ENCODE measurements around the gene TUBAL3. TPM values are rescaled to one million over a fixed set of nuclear protein-coding genes. Genes with fewer than 3 reads are reported as not detected.

TUBAL3 gene
- polyA plus RNA-seq, 4 donors: 11.4 to 97.7 (median 56.9) TPM

- Histone ChIP-seq H3K4me1 (ENCODE audit: control insufficient read depth in 3 of 3, insufficient read depth in 2 of 3, low read depth in 1 of 3, low read length in 2 of 3) (peaks cover 0 to 4% (median 0%) of the 10 kb centered on the region in 3 donors), H3K4me3 (ENCODE audit: low read depth in 1 of 3, low read length in 3 of 3) (no peak overlapping the region), H3K9me3 (ENCODE audit: control insufficient read depth in 2 of 2, insufficient read depth in 1 of 2, low read depth in 1 of 2, low read length in 1 of 2) (no peaks in the 10 kb centered on the region), H3K27me3 (ENCODE audit: control insufficient read depth in 3 of 3, insufficient read depth in 3 of 3, low read length in 3 of 3) (peaks cover 0 to 2% (median 0%) of the 10 kb centered on the region in 3 donors), H3K36me3 (ENCODE audit: control insufficient read depth in 3 of 3, insufficient read depth in 2 of 3, low read depth in 1 of 3, low read length in 3 of 3) (peaks cover 0 to 14% (median 10%) of the 10 kb centered on the region in 3 donors), H3K27ac (ENCODE audit: low read depth in 1 of 3, low read length in 2 of 3) (no peak overlapping the region)
- 55 to 71% (median 68%) methylated on average over 6 of the region's 6 CpGs for WGBS, 3 donors
- FAIRE-seq (no peak), DNase-seq (no peak)
Observed at GRCh38 chr10:5399332-5399731, 5.3 kb downstream of the TUBAL3 start.

GRCh38 chr10:5396556-5397300 is 7.9 kb downstream of the TUBAL3 start:
- Histone ChIP-seq H3K4me1 (ENCODE audit: control insufficient read depth in 3 of 3, insufficient read depth in 2 of 3, low read depth in 1 of 3, low read length in 2 of 3) (no peaks in the 10 kb centered on the region), H3K27me3 (ENCODE audit: control insufficient read depth in 3 of 3, insufficient read depth in 3 of 3, low read length in 3 of 3) (peaks cover 0 to 2% (median 0%) of the 10 kb centered on the region in 3 donors), H3K36me3 (ENCODE audit: control insufficient read depth in 3 of 3, insufficient read depth in 2 of 3, low read depth in 1 of 3, low read length in 3 of 3) (peaks cover 0 to 27% (median 18%) of the 10 kb centered on the region in 3 donors), H3K4me3 (ENCODE audit: low read depth in 1 of 3, low read length in 3 of 3) (no peak overlapping the region), H3K27ac (ENCODE audit: low read depth in 1 of 3, low read length in 2 of 3) (no peak overlapping the region), H3K9me3 (ENCODE audit: control insufficient read depth in 2 of 2, insufficient read depth in 1 of 2, low read depth in 1 of 2, low read length in 1 of 2) (peaks cover 0 to 11% of the 10 kb centered on the region in 2 donors)
- no peak for DNase-seq
- 87 to 95% (median 90%) methylated on average over 12 of the region's 12 CpGs for whole genome bisulfite sequencing, 3 donors
- no peak for FAIRE-seq

GRCh38 chr10:5395168-5395567 is 9.5 kb downstream of the TUBAL3 start:
- 91 to 95% (median 94%) methylated on average over 18 of the region's 18 CpGs for WGBS, 3 donors
- H3K4me3 ChIP-seq (ENCODE audit: low read depth in 1 of 3, low read length in 3 of 3): no peak overlapping the region

GRCh38 chr10:5393529-5393928 is 11.1 kb downstream of the TUBAL3 start:
- FAIRE-seq: no peak
- H3K9me3 ChIP-seq (ENCODE audit: control insufficient read depth in 2 of 2, insufficient read depth in 1 of 2, low read depth in 1 of 2, low read length in 1 of 2): peaks cover 2 to 16% of the 10 kb centered on the region in 2 donors
- no peaks in the 10 kb centered on the region for H3K4me1 ChIP-seq (ENCODE audit: control insufficient read depth in 3 of 3, insufficient read depth in 2 of 3, low read depth in 1 of 3, low read length in 2 of 3)
- DNase-seq: no peak
- H3K27ac ChIP-seq (ENCODE audit: low read depth in 1 of 3, low read length in 2 of 3): no peak overlapping the region
- H3K36me3 ChIP-seq (ENCODE audit: control insufficient read depth in 3 of 3, insufficient read depth in 2 of 3, low read depth in 1 of 3, low read length in 3 of 3): peaks cover 0 to 29% (median 14%) of the 10 kb centered on the region in 3 donors
- 88 to 92% (median 92%) methylated on average over 14 of the region's 14 CpGs for WGBS, 3 donors
- no peak overlapping the region for H3K4me3 ChIP-seq (ENCODE audit: low read depth in 1 of 3, low read length in 3 of 3)
- H3K27me3 ChIP-seq (ENCODE audit: control insufficient read depth in 3 of 3, insufficient read depth in 3 of 3, low read length in 3 of 3): peaks cover 0 to 2% (median 0%) of the 10 kb centered on the region in 3 donors

More at GRCh38 chr10:5395168-5395567, 9.5 kb downstream of the TUBAL3 start:
- H3K4me1 ChIP-seq (ENCODE audit: control insufficient read depth in 3 of 3, insufficient read depth in 2 of 3, low read depth in 1 of 3, low read length in 2 of 3): no peaks in the 10 kb centered on the region
- no peak overlapping the region for H3K27ac ChIP-seq (ENCODE audit: low read depth in 1 of 3, low read length in 2 of 3)
- peaks cover 2 to 16% of the 10 kb centered on the region in 2 donors for H3K9me3 ChIP-seq (ENCODE audit: control insufficient read depth in 2 of 2, insufficient read depth in 1 of 2, low read depth in 1 of 2, low read length in 1 of 2)
- peaks cover 0 to 27% (median 16%) of the 10 kb centered on the region in 3 donors for H3K36me3 ChIP-seq (ENCODE audit: control insufficient read depth in 3 of 3, insufficient read depth in 2 of 3, low read depth in 1 of 3, low read length in 3 of 3)
- peaks cover 0 to 2% (median 0%) of the 10 kb centered on the region in 3 donors for H3K27me3 ChIP-seq (ENCODE audit: control insufficient read depth in 3 of 3, insufficient read depth in 3 of 3, low read length in 3 of 3)
- FAIRE-seq (no peak), DNase-seq (no peak)

GRCh38 chr10:5391790-5392189 is 12.8 kb downstream of the TUBAL3 start:
- WGBS, 3 donors: 89 to 95% (median 89%) methylated on average over 3 of the region's 3 CpGs
- no peak overlapping the region for H3K4me3 ChIP-seq (ENCODE audit: low read depth in 1 of 3, low read length in 3 of 3)
- FAIRE-seq: no peak

GRCh38 chr10:5390607-5391205 is 13.9 kb downstream of the TUBAL3 start:
- no peaks in the 10 kb centered on the region for H3K27me3 ChIP-seq (ENCODE audit: control insufficient read depth in 3 of 3, insufficient read depth in 3 of 3, low read length in 3 of 3)
- FAIRE-seq (no peak), DNase-seq (no peak)
- WGBS, 3 donors: 92 to 100% (median 96%) methylated on average over 1 of the region's 1 CpG
- no peak overlapping the region for H3K27ac ChIP-seq (ENCODE audit: low read depth in 1 of 3, low read length in 2 of 3)
- no peak overlapping the region for H3K4me3 ChIP-seq (ENCODE audit: low read depth in 1 of 3, low read length in 3 of 3)
- peaks cover 0 to 35% (median 14%) of the 10 kb centered on the region in 3 donors for H3K36me3 ChIP-seq (ENCODE audit: control insufficient read depth in 3 of 3, insufficient read depth in 2 of 3, low read depth in 1 of 3, low read length in 3 of 3)
- H3K4me1 ChIP-seq (ENCODE audit: control insufficient read depth in 3 of 3, insufficient read depth in 2 of 3, low read depth in 1 of 3, low read length in 2 of 3): no peaks in the 10 kb centered on the region
- peaks cover 2 to 16% of the 10 kb centered on the region in 2 donors for H3K9me3 ChIP-seq (ENCODE audit: control insufficient read depth in 2 of 2, insufficient read depth in 1 of 2, low read depth in 1 of 2, low read length in 1 of 2)

More at GRCh38 chr10:5391790-5392189, 12.8 kb downstream of the TUBAL3 start:
- no peaks in the 10 kb centered on the region for H3K4me1 ChIP-seq (ENCODE audit: control insufficient read depth in 3 of 3, insufficient read depth in 2 of 3, low read depth in 1 of 3, low read length in 2 of 3)
- no peak overlapping the region for H3K27ac ChIP-seq (ENCODE audit: low read depth in 1 of 3, low read length in 2 of 3)
- H3K27me3 ChIP-seq (ENCODE audit: control insufficient read depth in 3 of 3, insufficient read depth in 3 of 3, low read length in 3 of 3): no peaks in the 10 kb centered on the region
- H3K36me3 ChIP-seq (ENCODE audit: control insufficient read depth in 3 of 3, insufficient read depth in 2 of 3, low read depth in 1 of 3, low read length in 3 of 3): peaks cover 0 to 30% (median 14%) of the 10 kb centered on the region in 3 donors
- peaks cover 2 to 16% of the 10 kb centered on the region in 2 donors for H3K9me3 ChIP-seq (ENCODE audit: control insufficient read depth in 2 of 2, insufficient read depth in 1 of 2, low read depth in 1 of 2, low read length in 1 of 2)
- DNase-seq: no peak

GRCh38 chr10:5387169-5387568 is 17.5 kb downstream of the TUBAL3 start:
- Histone ChIP-seq H3K4me3 (ENCODE audit: low read depth in 1 of 3, low read length in 3 of 3) (no peak overlapping the region), H3K36me3 (ENCODE audit: control insufficient read depth in 3 of 3, insufficient read depth in 2 of 3, low read depth in 1 of 3, low read length in 3 of 3) (peaks cover 0 to 13% (median 0%) of the 10 kb centered on the region in 3 donors), H3K4me1 (ENCODE audit: control insufficient read depth in 3 of 3, insufficient read depth in 2 of 3, low read depth in 1 of 3, low read length in 2 of 3) (no peaks in the 10 kb centered on the region), H3K27ac (ENCODE audit: low read depth in 1 of 3, low read length in 2 of 3) (no peak overlapping the region), H3K27me3 (ENCODE audit: control insufficient read depth in 3 of 3, insufficient read depth in 3 of 3, low read length in 3 of 3) (no peaks in the 10 kb centered on the region), H3K9me3 (ENCODE audit: control insufficient read depth in 2 of 2, insufficient read depth in 1 of 2, low read depth in 1 of 2, low read length in 1 of 2) (peaks cover 2 to 7% of the 10 kb centered on the region in 2 donors)
- DNase-seq (no peak), FAIRE-seq (no peak)
- WGBS, 3 donors: 73 to 85% (median 85%) methylated on average over 5 of the region's 5 CpGs

- no peak for DNase-seq
- no peak overlapping the region for H3K4me3 ChIP-seq (ENCODE audit: low read depth in 1 of 3, low read length in 3 of 3)
- H3K27me3 ChIP-seq (ENCODE audit: control insufficient read depth in 3 of 3, insufficient read depth in 3 of 3, low read length in 3 of 3): no peaks in the 10 kb centered on the region
- WGBS, 3 donors: 87 to 89% (median 88%) methylated on average over 2 of the region's 2 CpGs
- peaks cover 0 to 13% (median 0%) of the 10 kb centered on the region in 3 donors for H3K36me3 ChIP-seq (ENCODE audit: control insufficient read depth in 3 of 3, insufficient read depth in 2 of 3, low read depth in 1 of 3, low read length in 3 of 3)
- H3K4me1 ChIP-seq (ENCODE audit: control insufficient read depth in 3 of 3, insufficient read depth in 2 of 3, low read depth in 1 of 3, low read length in 2 of 3): no peaks in the 10 kb centered on the region
- no peak overlapping the region for H3K27ac ChIP-seq (ENCODE audit: low read depth in 1 of 3, low read length in 2 of 3)
- FAIRE-seq: no peak
- no peaks in the 10 kb centered on the region for H3K9me3 ChIP-seq (ENCODE audit: control insufficient read depth in 2 of 2, insufficient read depth in 1 of 2, low read depth in 1 of 2, low read length in 1 of 2)
Observed at GRCh38 chr10:5385224-5385623, 19.4 kb downstream of the TUBAL3 start.
